ENCODE data around the gene DBI.
"Not testable (repeated sequence)": the region's sequence is repeated elsewhere in the genome, so short reads cannot be mapped to it uniquely, and the experiment has no call there.

The DBI gene

GRCh38 chr2:119402106-119402505, 35.3 kb downstream of the DBI start:
- DNase-seq (ENCODE audit: low read depth), result no peak

GRCh38 chr2:119402645-119403560, 36.1 kb downstream of the DBI start:
- no peak for DNase-seq (ENCODE audit: low read depth)

- not testable (repeated sequence) for DNase-seq (ENCODE audit: low read depth)
These were observed 36.8 kb downstream of the DBI start for GRCh38 chr2:119403618-119404017.

GRCh38 chr2:119405151-119405550, 38.4 kb downstream of the DBI start:
- no peak for DNase-seq (ENCODE audit: low read depth)

- no peak for DNase-seq (ENCODE audit: low read depth)
These were observed 40.8 kb downstream of the DBI start for GRCh38 chr2:119407430-119408220.

GRCh38 chr2:119408221-119408619, 41.4 kb downstream of the DBI start:
- no peak for DNase-seq (ENCODE audit: low read depth)

GRCh38 chr2:119409506-119409905, 42.7 kb downstream of the DBI start:
- DNase-seq (ENCODE audit: low read depth), result no peak

- DNase-seq (ENCODE audit: low read depth), result no peak
These were observed 48.1 kb downstream of the DBI start for GRCh38 chr2:119414894-119415293.

- no peak for DNase-seq (ENCODE audit: low read depth)
These were observed 48.9 kb downstream of the DBI start for GRCh38 chr2:119415630-119416029.

- no peak for DNase-seq (ENCODE audit: low read depth)
These were observed 49.6 kb downstream of the DBI start for GRCh38 chr2:119416299-119416923.

- DNase-seq (ENCODE audit: low read depth), result no peak
These were observed 51.1 kb downstream of the DBI start for GRCh38 chr2:119417908-119418307.

- DNase-seq (ENCODE audit: low read depth), result no peak
These were observed 52.3 kb downstream of the DBI start for GRCh38 chr2:119419065-119419464.

- DNase-seq (ENCODE audit: low read depth), result no peak
These were observed 53.2 kb downstream of the DBI start for GRCh38 chr2:119419803-119420508.

- no peak for DNase-seq (ENCODE audit: low read depth)
These were observed 54.5 kb downstream of the DBI start for GRCh38 chr2:119421304-119421703.

GRCh38 chr2:119421741-119422140, 55.0 kb downstream of the DBI start:
- DNase-seq (ENCODE audit: low read depth), result no peak

All from stimulated activated CD8-positive, alpha-beta memory T cell treated with anti-CD3 and anti-CD28 coated beads, Interleukin-12 subunit alpha, Interleukin-12 subunit beta, amount 100 ng/mL, for 1 hour (primary cell).